OCI-LY7 (cell line): ENCODE results near the gene DPYD. TPM values are rescaled to one million over a fixed set of nuclear protein-coding genes. Genes with fewer than 3 reads are reported as not detected.

Source experiments
- BruUV-seq: library from RNA; stranded (reverse); fragments of 400-500 nt; replicated peaks from 2 replicates; lab custom pipeline; 2021; lab: Mats Ljungman, UMichigan
- CTCF ChIA-PET: fragments of 300-600 bp; sonication (Branson Sonifier 250); formaldehyde crosslinking; loops from one replicate; lab custom pipeline; 2022; ENCODE audit warnings: antibody characterized with exemption; ENCODE audit not compliant: unreplicated experiment; lab: Charles Lee
- POLR2A ChIA-PET: fragments of 300-600 bp; sonication (Branson Sonifier 250); formaldehyde crosslinking; loops from one replicate; lab custom pipeline; 2022; ENCODE audit warnings: antibody characterized with exemption; lab: Charles Lee
- DNase-seq: peaks from one replicate; pipeline ENCODE4 v3.0.0-alpha.2; 2015; ENCODE audit warnings: low spot score
- H2AFZ ChIP-seq: fragments of 200-600 bp; sonication (generic), shearing (Covaris generic); 2 replicates; pipeline ENCODE4 v1.6.1; 2014; ENCODE audit warnings: mild to moderate bottlenecking, antibody characterized with exemption, low read length, moderate library complexity
- H3K27ac ChIP-seq: fragments of 200-600 bp; sonication (generic); 2 replicates; pipeline ENCODE4 v1.5.1; 2014; ENCODE audit warnings: mixed run types, low read depth, mild to moderate bottlenecking, moderate library complexity, low read length, inconsistent platforms; ENCODE audit not compliant: poor library complexity, severe bottlenecking
- H3K36me3 ChIP-seq: fragments of 200-600 bp; sonication (generic); 2 replicates; pipeline ENCODE4 v1.6.1; 2014; ENCODE audit warnings: mild to moderate bottlenecking, antibody characterized with exemption, low read length, moderate library complexity, mixed read lengths; ENCODE audit not compliant: insufficient read depth
- H3K4me1 ChIP-seq: fragments of 200-600 bp; sonication (generic); 2 replicates; pipeline ENCODE4 v1.5.1; 2014; ENCODE audit warnings: mild to moderate bottlenecking, low read length; ENCODE audit not compliant: insufficient read depth, poor library complexity, severe bottlenecking
- H3K4me2 ChIP-seq: fragments of 200-600 bp; sonication (generic); 2 replicates; pipeline ENCODE4 v1.6.1; 2014; ENCODE audit warnings: mild to moderate bottlenecking, low read length
- H3K4me3 ChIP-seq: fragments of 200-600 bp; sonication (generic); 2 replicates; pipeline ENCODE4 v1.5.1; 2014; ENCODE audit warnings: mild to moderate bottlenecking, low read depth, low read length; ENCODE audit not compliant: poor library complexity, severe bottlenecking
- H3K79me2 ChIP-seq: fragments of 200-600 bp; sonication (generic); 2 replicates; pipeline ENCODE4 v1.6.1; 2016; ENCODE audit warnings: low read depth, mild to moderate bottlenecking, low read length, moderate library complexity, mixed read lengths; ENCODE audit not compliant: insufficient read depth
- H3K9me2 ChIP-seq: fragments of 200-600 bp; sonication (generic); 2 replicates; pipeline ENCODE4 v1.6.1; 2016; ENCODE audit warnings: mild to moderate bottlenecking, low read length, mixed read lengths; ENCODE audit not compliant: insufficient read depth
- H3K9me3 ChIP-seq: fragments of 200-600 bp; sonication (generic); 2 replicates; pipeline ENCODE4 v1.6.1; 2014; ENCODE audit warnings: mild to moderate bottlenecking, mixed run types, low read length, mixed read lengths
- H4K20me1 ChIP-seq: fragments of 200-600 bp; sonication (generic); 2 replicates; pipeline ENCODE4 v1.6.1; 2014; ENCODE audit warnings: mild to moderate bottlenecking, antibody characterized with exemption, low read length, moderate library complexity, mixed read lengths; ENCODE audit not compliant: insufficient read depth
- CTCF ChIP-seq: fragments of 200-600 bp; sonication (generic); conservative IDR thresholded peaks from 2 replicates; pipeline ENCODE4 v1.5.1; 2014; ENCODE audit warnings: mild to moderate bottlenecking, antibody characterized with exemption, low read length, moderate library complexity, mixed read lengths
- EZH2phosphoT487 ChIP-seq: fragments of 200-600 bp; sonication (generic); IDR thresholded peaks from 2 replicates; pipeline ENCODE4 v1.6.1; 2018; ENCODE audit warnings: low read depth, borderline replicate concordance, mild to moderate bottlenecking, mixed run types, antibody characterized with exemption, low read length, moderate library complexity, mixed read lengths
- intact Hi-C: fragments of 100-400 bp; cut with micrococcal nuclease; formaldehyde crosslinking; loops from one replicate; pipeline ENCODE4 v1.10.0; 2022; ENCODE audit not compliant: unreplicated experiment
- total RNA-seq, 2 experiments: library from RNA; depleted of rRNA in 1 of 2; stranded (reverse); fragments of >200 nt in 1 of 2; shearing (Covaris generic) in 1 of 2; gene quantifications; 2 replicates each; pipeline ENCODE4 v1.2.3, GENCODE V29; 2014 to 2022

The DPYD gene
- total RNA-seq, 2 experiments from 2014 or later: 5.5 to 13.4 TPM

- intact Hi-C loops: no loop called here
- Histone ChIP-seq H2AFZ (no peak overlapping the region), H3K4me1 (no peaks in the 10 kb centered on the region), H3K4me3 (no peak overlapping the region), H3K9me3 (no peaks in the 10 kb centered on the region), H4K20me1 (no peaks in the 10 kb centered on the region), H3K9me2 (no peaks in the 10 kb centered on the region), H3K36me3 (no peaks in the 10 kb centered on the region), H3K27ac (no peak overlapping the region), H3K79me2 (no peaks in the 10 kb centered on the region), H3K4me2 (no peak overlapping the region)
- no peak for TF ChIP-seq EZH2phosphoT487
- no peak for TF ChIP-seq CTCF
- BruUV-seq: no TSS peak
- ChIA-PET POLR2A (no interaction called here), CTCF (no interaction called here)
- no peak for DNase-seq
These were observed 353.7 kb downstream of the DPYD start for GRCh38 chr1:97567000-97567749.

DNA sequence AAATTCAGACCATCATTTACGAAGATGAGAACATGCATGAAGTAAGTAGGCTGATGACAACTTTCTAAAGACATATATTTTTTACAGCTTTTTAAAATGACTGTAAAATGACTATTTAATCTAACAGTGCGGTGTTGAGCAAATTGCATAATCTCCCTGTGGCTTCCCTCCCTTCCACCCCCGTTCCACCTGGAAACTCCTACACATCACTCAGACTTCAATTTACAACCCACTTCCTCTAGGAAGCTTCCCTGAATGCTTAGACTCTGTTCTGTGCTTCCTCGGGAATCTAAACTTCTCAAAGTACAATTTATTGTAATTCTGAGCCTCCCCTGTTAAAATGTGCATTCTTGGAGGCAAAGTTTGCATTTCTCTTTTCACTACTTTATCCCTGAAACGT is 354.9 kb downstream of the DPYD start:
- Histone ChIP-seq H3K36me3 (no peaks in the 10 kb centered on the region), H3K4me2 (no peak overlapping the region), H3K4me1 (no peaks in the 10 kb centered on the region), H3K79me2 (no peaks in the 10 kb centered on the region), H3K9me3 (no peaks in the 10 kb centered on the region), H2AFZ (no peak overlapping the region), H3K27ac (no peak overlapping the region), H3K4me3 (no peak overlapping the region), H4K20me1 (no peaks in the 10 kb centered on the region), H3K9me2 (no peaks in the 10 kb centered on the region)
- no peak for DNase-seq
- ChIA-PET CTCF (no interaction called here), POLR2A (no interaction called here)
- no TSS peak for BruUV-seq
- intact Hi-C loops: no loop called here
- TF ChIP-seq EZH2phosphoT487 (no peak), CTCF (no peak)

- H3K4me1 ChIP-seq: no peaks in the 10 kb centered on the region
- no peaks in the 10 kb centered on the region for H3K36me3 ChIP-seq
- TF ChIP-seq EZH2phosphoT487 (no peak), CTCF (no peak)
- H3K9me3 ChIP-seq: no peaks in the 10 kb centered on the region
- DNase-seq: no peak
- no peak overlapping the region for H3K4me2 ChIP-seq
- intact Hi-C loops: no loop called here
- H3K79me2 ChIP-seq: no peaks in the 10 kb centered on the region
- POLR2A ChIA-PET: no interaction called here
- BruUV-seq: no TSS peak
- no peak overlapping the region for H2AFZ ChIP-seq
- no peak overlapping the region for H3K4me3 ChIP-seq
- no peak overlapping the region for H3K27ac ChIP-seq
- CTCF ChIA-PET: no interaction called here
- no peaks in the 10 kb centered on the region for H3K9me2 ChIP-seq
- no peaks in the 10 kb centered on the region for H4K20me1 ChIP-seq
These were observed 356.9 kb downstream of the DPYD start for GRCh38 chr1:97563926-97564325.
